GM12878 (cell line): Measurements from ENCODE around the gene ENOX1. TPM values are rescaled to one million over a fixed set of nuclear protein-coding genes. Genes with fewer than 3 reads are reported as not detected.

ENCODE experiments used
- CREM ChIP-seq: IDR thresholded peaks from 2 replicates; pipeline ENCODE4 v1.6.1; 2014; ENCODE audit warnings: antibody characterized with exemption, low read depth
- E2F8 ChIP-seq: fragments of 450-650 bp; IDR thresholded peaks from 2 replicates; pipeline ENCODE4 v1.6.1; 2018; ENCODE audit warnings: mild to moderate bottlenecking, low read depth, moderate library complexity; ENCODE audit not compliant: partially characterized antibody
- ETV6 ChIP-seq, 2 experiments: fragments of 450-650 bp in 1 of 2; IDR thresholded peaks in 1 of 2; conservative IDR thresholded peaks in 1 of 2; 2 replicates each; pipeline ENCODE4 v1.6.1; 2014; ENCODE audit warnings: antibody characterized with exemption in 1 of 2, borderline replicate concordance in 1 of 2, low read depth in 1 of 2, mild to moderate bottlenecking in 1 of 2, moderate library complexity in 1 of 2
- GATAD2B ChIP-seq: fragments of 450-650 bp; conservative IDR thresholded peaks from 2 replicates; pipeline ENCODE4 v1.6.1; 2017; ENCODE audit warnings: low read depth, mild to moderate bottlenecking, moderate library complexity
- PKNOX1 ChIP-seq: fragments of 450-650 bp; IDR thresholded peaks from 2 replicates; pipeline ENCODE4 v1.6.1; 2016; ENCODE audit warnings: mild to moderate bottlenecking
- RELA ChIP-seq: fragments of 450-650 bp; IDR thresholded peaks from 2 replicates; pipeline ENCODE4 v1.8.0; 2014; ENCODE audit warnings: borderline replicate concordance; ENCODE audit not compliant: partially characterized antibody
- TCF3 ChIP-seq: IDR thresholded peaks from 2 replicates; pipeline ENCODE4 v1.6.1; 2012; ENCODE audit warnings: low read depth, mild to moderate bottlenecking, low read length, borderline replicate concordance; ENCODE audit not compliant: insufficient read depth
- YBX1 ChIP-seq: fragments of 450-650 bp; IDR thresholded peaks from 2 replicates; pipeline ENCODE4 v1.6.1; 2016; ENCODE audit warnings: antibody characterized with exemption
- ZNF592 ChIP-seq: fragments of 450-650 bp; IDR thresholded peaks from 2 replicates; pipeline ENCODE4 v1.6.1; 2017; ENCODE audit warnings: mild to moderate bottlenecking, moderate library complexity
- polyA plus RNA-seq, 11 experiments: library from polyadenylated mRNA; depleted of rRNA in 4 of 11; unstranded in 6 of 11; stranded (reverse) in 5 of 11; fragments of >200 nt; fragmentation: Nextera tagmentation in 4 of 11; fragmentation: Illumina TruSeq in 1 of 11; extraction: Ambion mirVana in 4 of 11; extraction: Trizol in 1 of 11; gene quantifications; 1 replicate in 1 of 11; 2 replicates in 10 of 11; pipeline versions ENCODE4 v1.2.1 to v1.2.3, GENCODE V29; 2011 to 2016; ENCODE audit warnings: inconsistent platforms in 2 of 11, missing spikeins in 2 of 11, low read depth in 1 of 11
- total RNA-seq, 4 experiments: library from RNA; depleted of rRNA in 3 of 4; stranded (reverse); fragments of >200 nt in 3 of 4; fragmentation: Illumina TruSeq in 1 of 4; extraction: Trizol in 1 of 4; gene quantifications; 2 replicates each; pipeline versions ENCODE4 v1.2.1 to v1.2.3, GENCODE V29; 2013 to 2021

ENOX1 gene
- total and polyA plus RNA-seq, 10 of the 15 experiments (the other 5 are each of a cell fraction or from before 2014, with no cell fraction given) = 0.11 to 0.26 (median 0.15) TPM

GRCh38 chr13:43653395-43653794 lies 133.4 kb downstream of the ENOX1 start (continued):
- no peak for TF ChIP-seq PKNOX1
- no peak for TF ChIP-seq ZNF592
- TF ChIP-seq CREM = no peak
- no peak for TF ChIP-seq YBX1
- no peak for TF ChIP-seq TCF3
- no peak for TF ChIP-seq E2F8
- no peak for TF ChIP-seq RELA
- TF ChIP-seq ETV6 (conservative IDR thresholded peaks at IDR 0.05 in 1 of 2, IDR thresholded peaks at IDR 0.05 in 1 of 2; ENCODE audit: borderline replicate concordance in 1 of 2, low read depth in 1 of 2) = no peak
- no peak for TF ChIP-seq GATAD2B
